GM10248 (cell line): ENCODE data around the gene ASAP2.

Experiments used
- CTCF ChIA-PET: fragments of 300-600 bp; sonication (Branson Sonifier 250); formaldehyde crosslinking; extraction: SDS; loops from one replicate; lab custom pipeline; 2021; ENCODE audit warnings: antibody characterized with exemption; lab: Yijun Ruan, JAX
- POLR2A ChIA-PET: fragments of 350-650 bp; sonication (Branson Sonifier 250); formaldehyde crosslinking; extraction: SDS; loops from one replicate; lab custom pipeline; 2020; ENCODE audit warnings: antibody characterized with exemption; lab: Yijun Ruan, JAX
- DNase-seq: peaks from one replicate; pipeline ENCODE4 v3.0.0; 2012; ENCODE audit errors: extremely low spot score
- CTCF ChIP-seq: IDR thresholded peaks from 2 replicates; pipeline ENCODE4 v1.5.1; 2012; ENCODE audit warnings: mild to moderate bottlenecking, low read depth; ENCODE audit errors: extremely low read depth, missing control alignments, control extremely low read depth

The ASAP2 gene

GRCh38 chr2:9221223-9221622 is 14.6 kb downstream of the ASAP2 start:
- ChIA-PET POLR2A (interaction anchor here (0.9 kb wide), 1 partner anchor 19 kb away, joined by 4 read pairs; no protein-coding TSS in a partner anchor), CTCF (no interaction called here)
- no peak for DNase-seq
- no peak for TF ChIP-seq CTCF

- POLR2A ChIA-PET: no interaction called here
- no peak for DNase-seq
- no peak for TF ChIP-seq CTCF
- CTCF ChIA-PET: interaction anchor here (1.3 kb wide), 1 partner anchor 38 kb away, joined by 3 read pairs; no protein-coding TSS in a partner anchor
Observed at GRCh38 chr2:9222239-9222892, 15.8 kb downstream of the ASAP2 start.

GRCh38 chr2:9222893-9223287 is 16.3 kb downstream of the ASAP2 start:
- no peak for DNase-seq
- POLR2A ChIA-PET: no interaction called here
- no peak for TF ChIP-seq CTCF
- CTCF ChIA-PET: interaction anchor here (1.3 to 1.4 kb wide), 2 partner anchors 10 to 37 kb away, joined by 3 read pairs; no protein-coding TSS in a partner anchor

- CTCF ChIA-PET: no interaction called here
- no peak for DNase-seq
- POLR2A ChIA-PET: no interaction called here
- TF ChIP-seq CTCF: no peak
Observed at GRCh38 chr2:9225806-9226205, 19.2 kb downstream of the ASAP2 start.

- ChIA-PET CTCF (no interaction called here), POLR2A (no interaction called here)
- no peak for TF ChIP-seq CTCF
- no peak for DNase-seq
Observed at GRCh38 chr2:9226458-9227380, 20.1 kb downstream of the ASAP2 start.

GRCh38 chr2:9228088-9228751 is 21.6 kb downstream of the ASAP2 start:
- POLR2A ChIA-PET: no interaction called here
- no peak for DNase-seq
- CTCF ChIA-PET: no interaction called here
- TF ChIP-seq CTCF: no peak
